ENCODE data around the gene CROCC2. TPM values are rescaled to one million over a fixed set of nuclear protein-coding genes. Genes with fewer than 3 reads are reported as not detected.

CROCC2 gene
- polyA plus RNA-seq, 2 of the 4 experiments (the other 2 are of a cell fraction) = not detected

- TF ChIP-seq HMGXB4 (CRISPR knock-in tag; IDR thresholded peaks at IDR 0.05; ENCODE audit: borderline replicate concordance) (no peak), SREBF2 (IDR thresholded peaks at IDR 0.05) (no peak), E2F6 (IDR thresholded peaks at IDR 0.05; ENCODE audit: borderline replicate concordance, low read depth) (no peak)
These were observed 13.8 kb upstream of the CROCC2 start (continued) for GRCh38 chr2:240892356-240892755.

GRCh38 chr2:240892925-240893324, 13.2 kb upstream of the CROCC2 start:
- Histone ChIP-seq H3K4me3 (no peak overlapping the region), H3K9me3 (no peaks in the 10 kb centered on the region), H3K4me2 (no peak overlapping the region), H3K27ac (no peak overlapping the region), H3K4me1 (peaks cover 21% of the 10 kb centered on the region)
- DNase-seq (ENCODE audit: low read depth in 1 of 2, low spot score in 1 of 2) (no peak), FAIRE-seq (no peak), ATAC-seq (no peak)
- TF ChIP-seq MAX (IDR thresholded peaks at IDR 0.05) = no peak
- TF ChIP-seq MAFK (IDR thresholded peaks at IDR 0.05; ENCODE audit: partially characterized antibody) = no peak
- no peak for TF ChIP-seq E2F6 (IDR thresholded peaks at IDR 0.05; ENCODE audit: borderline replicate concordance, low read depth)
- TF ChIP-seq NFE2L2 (conservative IDR thresholded peaks at IDR 0.05; ENCODE audit: low read length) = no peak
- TF ChIP-seq TFCP2L1 (CRISPR knock-in tag; IDR thresholded peaks at IDR 0.05) = no peak
- TF ChIP-seq JUN (IDR thresholded peaks at IDR 0.05) = no peak
- TF ChIP-seq CBX2 (IDR thresholded peaks at IDR 0.05; ENCODE audit: borderline replicate concordance, low read depth) = no peak
- no peak for TF ChIP-seq RAD21 (conservative IDR thresholded peaks at IDR 0.05 in 1 of 2, IDR thresholded peaks at IDR 0.05 in 1 of 2)
- no peak for TF ChIP-seq ZNF302 (CRISPR knock-in tag; IDR thresholded peaks at IDR 0.05)
- no peak for TF ChIP-seq REST (IDR thresholded peaks at IDR 0.05)
- TF ChIP-seq RFX5 (IDR thresholded peaks at IDR 0.05) = no peak
- ChIA-PET CTCF (interaction anchor here (1.9 kb wide), 1 partner anchor 42 kb away, joined by 6 read pairs; no protein-coding TSS in a partner anchor), POLR2A (no interaction called here)
- WGBS (ENCODE audit: missing lambda C conversion rate) = 86% methylated on average over 3 of the region's 12 CpGs

- 84% methylated on average over 8 of the region's 17 CpGs for WGBS (ENCODE audit: missing lambda C conversion rate)
- FAIRE-seq (no peak), DNase-seq (ENCODE audit: low read depth in 1 of 2, low spot score in 1 of 2) (no peak), ATAC-seq (no peak)
- Histone ChIP-seq H3K4me3 (no peak overlapping the region), H3K9me3 (no peaks in the 10 kb centered on the region), H3K4me2 (no peak overlapping the region), H3K27ac (peak overlapping the region in 1 of 2 experiments; percentile 32; a peak in 1 of 6 replicates), H3K4me1 (peaks cover 21% of the 10 kb centered on the region)
- POLR2A ChIA-PET = no interaction called here
- CTCF ChIA-PET = interaction anchor here (1.4 kb wide), 1 partner anchor 21 kb away, joined by 4 read pairs; no protein-coding TSS in a partner anchor
- TF ChIP-seq ELK1 (IDR thresholded peaks at IDR 0.05; ENCODE audit: low read depth, low read length) (no peak), BHLHE40 (IDR thresholded peaks at IDR 0.05; ENCODE audit: low read depth, low read length) (no peak), HDAC2 (IDR thresholded peaks at IDR 0.05) (no peak), CTCF (IDR thresholded peaks at IDR 0.05) (no peak), POLR2A (IDR thresholded peaks at IDR 0.05; ENCODE audit: low read length) (no peak), RARB (CRISPR knock-in tag; IDR thresholded peaks at IDR 0.05) (no peak), HMGXB4 (CRISPR knock-in tag; IDR thresholded peaks at IDR 0.05; ENCODE audit: borderline replicate concordance) (no peak), FOSB (CRISPR knock-in tag; IDR thresholded peaks at IDR 0.05) (no peak), NFE2L2 (conservative IDR thresholded peaks at IDR 0.05; ENCODE audit: low read length) (no peak), PBX3 (IDR thresholded peaks at IDR 0.05) (no peak)
These were observed 12.7 kb upstream of the CROCC2 start for GRCh38 chr2:240893363-240893844.
